DOHH2 (cell line): Measurements from ENCODE around the gene CEBPG.

Experiments used
- H3F3A ChIP-seq: fragments of 200-600 bp; sonication (generic), shearing (Covaris generic); 2 replicates; pipeline ENCODE4 v1.6.0; 2016; ENCODE audit warnings: antibody characterized with exemption, mild to moderate bottlenecking; ENCODE audit not compliant: control insufficient read depth, insufficient read depth
- H3K27ac ChIP-seq: fragments of 200-600 bp; sonication (generic); 2 replicates; pipeline ENCODE4 v1.5.1; 2014; ENCODE audit warnings: low read depth, mild to moderate bottlenecking, low read length, moderate library complexity
- H3K27me3 ChIP-seq: fragments of 200-600 bp; sonication (generic); 2 replicates; pipeline ENCODE4 v1.6.1; 2014; ENCODE audit warnings: mild to moderate bottlenecking, low read length, mixed read lengths; ENCODE audit not compliant: control insufficient read depth
- H3K36me3 ChIP-seq: fragments of 200-600 bp; sonication (generic); 2 replicates; pipeline ENCODE4 v1.6.1; 2014; ENCODE audit warnings: mild to moderate bottlenecking, low read length, moderate library complexity, mixed read lengths; ENCODE audit not compliant: control insufficient read depth
- H3K4me1 ChIP-seq: fragments of 200-600 bp; sonication (generic); 2 replicates; pipeline ENCODE4 v1.6.1; 2014; ENCODE audit warnings: mild to moderate bottlenecking, low read length, mixed read lengths; ENCODE audit not compliant: control insufficient read depth
- H3K4me2 ChIP-seq: fragments of 200-600 bp; sonication (generic); 2 replicates; pipeline ENCODE4 v1.6.0; 2014; ENCODE audit warnings: mild to moderate bottlenecking, low read length, moderate library complexity
- H3K4me3 ChIP-seq: fragments of 200-600 bp; sonication (generic); 2 replicates; pipeline ENCODE4 v1.5.1; 2014; ENCODE audit warnings: mild to moderate bottlenecking, low read length, mixed read lengths
- H3K79me2 ChIP-seq: fragments of 200-600 bp; sonication (generic); 2 replicates; pipeline ENCODE4 v1.6.1; 2014; ENCODE audit warnings: mild to moderate bottlenecking, low read length, mixed read lengths; ENCODE audit not compliant: control insufficient read depth
- H3K9me2 ChIP-seq: fragments of 200-600 bp; sonication (generic); replicated peaks from 2 replicates; pipeline ENCODE4 v1.6.1; 2014; ENCODE audit warnings: mild to moderate bottlenecking, low read length, mixed read lengths; ENCODE audit not compliant: control insufficient read depth
- H3K9me3 ChIP-seq: fragments of 200-600 bp; sonication (generic); 2 replicates; pipeline ENCODE4 v1.6.1; 2014; ENCODE audit warnings: antibody characterized with exemption, low read length, mixed read lengths; ENCODE audit not compliant: control insufficient read depth, insufficient read depth
- H4K20me1 ChIP-seq: fragments of 200-600 bp; sonication (generic); 2 replicates; pipeline ENCODE4 v1.6.0; 2014; ENCODE audit warnings: low read depth, mild to moderate bottlenecking, antibody characterized with exemption, low read length, moderate library complexity; ENCODE audit not compliant: control insufficient read depth, insufficient read depth
- EZH2phosphoT487 ChIP-seq: fragments of 200-600 bp; sonication (generic); IDR thresholded peaks from 2 replicates; pipeline ENCODE4 v1.6.1; 2017; ENCODE audit warnings: borderline replicate concordance, mild to moderate bottlenecking, antibody characterized with exemption, low read length, moderate library complexity, mixed read lengths
- TF ChIP-seq, protein P1 (sequence below): fragments of 200-600 bp; sonication (generic); IDR thresholded peaks from one replicate; pipeline ENCODE4 v1.5.1; 2014; ENCODE audit warnings: antibody characterized with exemption, mild to moderate bottlenecking, low read depth, low read length; ENCODE audit not compliant: poor library complexity, severe bottlenecking

The CEBPG gene

DNA sequence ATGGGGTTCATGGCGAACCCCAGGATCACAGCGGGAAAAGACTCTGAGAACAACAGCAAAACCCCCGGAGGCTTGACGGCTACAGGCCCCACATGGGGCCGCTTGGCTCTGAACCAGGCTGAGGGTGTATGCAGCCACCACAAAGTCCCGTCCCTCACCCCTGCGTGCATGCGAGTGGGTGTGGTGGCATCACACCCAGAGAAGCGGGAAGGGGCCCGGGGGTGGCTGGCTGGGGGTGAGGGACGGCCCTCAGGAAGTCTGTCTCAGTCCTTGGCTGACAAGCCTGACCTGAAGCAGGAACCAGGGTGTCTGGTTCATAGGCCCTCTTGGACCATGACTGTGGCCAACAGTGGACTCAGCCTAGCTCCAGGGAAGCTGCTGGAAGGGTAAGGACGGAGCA is 34.2 kb downstream of the CEBPG start:
- H3K27me3 ChIP-seq = no peaks in the 10 kb centered on the region
- H3K4me1 ChIP-seq = no peaks in the 10 kb centered on the region
- no peaks in the 10 kb centered on the region for H3K36me3 ChIP-seq
- no peaks in the 10 kb centered on the region for H3K9me3 ChIP-seq
- no peak overlapping the region for H3K4me3 ChIP-seq
- no peaks in the 10 kb centered on the region for H3K9me2 ChIP-seq
- H3F3A ChIP-seq = no peaks in the 10 kb centered on the region
- TF ChIP-seq EZH2phosphoT487 = no peak
- TF ChIP-seq, protein P1, sequence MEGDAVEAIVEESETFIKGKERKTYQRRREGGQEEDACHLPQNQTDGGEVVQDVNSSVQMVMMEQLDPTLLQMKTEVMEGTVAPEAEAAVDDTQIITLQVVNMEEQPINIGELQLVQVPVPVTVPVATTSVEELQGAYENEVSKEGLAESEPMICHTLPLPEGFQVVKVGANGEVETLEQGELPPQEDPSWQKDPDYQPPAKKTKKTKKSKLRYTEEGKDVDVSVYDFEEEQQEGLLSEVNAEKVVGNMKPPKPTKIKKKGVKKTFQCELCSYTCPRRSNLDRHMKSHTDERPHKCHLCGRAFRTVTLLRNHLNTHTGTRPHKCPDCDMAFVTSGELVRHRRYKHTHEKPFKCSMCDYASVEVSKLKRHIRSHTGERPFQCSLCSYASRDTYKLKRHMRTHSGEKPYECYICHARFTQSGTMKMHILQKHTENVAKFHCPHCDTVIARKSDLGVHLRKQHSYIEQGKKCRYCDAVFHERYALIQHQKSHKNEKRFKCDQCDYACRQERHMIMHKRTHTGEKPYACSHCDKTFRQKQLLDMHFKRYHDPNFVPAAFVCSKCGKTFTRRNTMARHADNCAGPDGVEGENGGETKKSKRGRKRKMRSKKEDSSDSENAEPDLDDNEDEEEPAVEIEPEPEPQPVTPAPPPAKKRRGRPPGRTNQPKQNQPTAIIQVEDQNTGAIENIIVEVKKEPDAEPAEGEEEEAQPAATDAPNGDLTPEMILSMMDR = no peak
- H4K20me1 ChIP-seq = no peaks in the 10 kb centered on the region
- no peaks in the 10 kb centered on the region for H3K79me2 ChIP-seq
- no peak overlapping the region for H3K27ac ChIP-seq
- H3K4me2 ChIP-seq = no peak overlapping the region

DNA sequence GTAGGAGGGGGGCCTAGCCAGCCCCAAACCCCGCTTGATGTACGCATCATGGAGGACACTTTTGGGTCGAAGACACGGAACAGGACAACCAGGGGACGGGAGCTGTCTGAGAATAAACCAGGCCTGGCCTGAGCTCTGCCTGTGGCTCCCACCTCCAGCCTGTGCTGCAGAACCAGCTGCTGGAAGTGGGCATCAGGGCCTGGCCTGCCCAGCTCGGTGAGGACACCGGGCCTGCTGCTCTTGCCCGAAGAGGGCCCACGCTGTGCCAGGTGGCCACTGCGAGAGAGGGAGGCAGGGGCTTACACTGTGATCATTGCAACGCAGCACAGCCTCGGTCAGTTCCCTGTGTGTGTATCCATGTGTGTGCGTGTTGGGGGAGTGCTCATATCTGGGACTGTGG is 34.6 kb downstream of the CEBPG start:
- Histone ChIP-seq H3F3A (no peaks in the 10 kb centered on the region), H3K4me1 (no peaks in the 10 kb centered on the region), H3K4me3 (no peak overlapping the region), H4K20me1 (no peaks in the 10 kb centered on the region), H3K27ac (no peak overlapping the region), H3K36me3 (no peaks in the 10 kb centered on the region), H3K9me3 (no peaks in the 10 kb centered on the region), H3K27me3 (no peaks in the 10 kb centered on the region), H3K79me2 (no peaks in the 10 kb centered on the region), H3K4me2 (no peak overlapping the region), H3K9me2 (no peaks in the 10 kb centered on the region)
- no peak for TF ChIP-seq EZH2phosphoT487
- TF ChIP-seq, protein P1 = no peak

DNA sequence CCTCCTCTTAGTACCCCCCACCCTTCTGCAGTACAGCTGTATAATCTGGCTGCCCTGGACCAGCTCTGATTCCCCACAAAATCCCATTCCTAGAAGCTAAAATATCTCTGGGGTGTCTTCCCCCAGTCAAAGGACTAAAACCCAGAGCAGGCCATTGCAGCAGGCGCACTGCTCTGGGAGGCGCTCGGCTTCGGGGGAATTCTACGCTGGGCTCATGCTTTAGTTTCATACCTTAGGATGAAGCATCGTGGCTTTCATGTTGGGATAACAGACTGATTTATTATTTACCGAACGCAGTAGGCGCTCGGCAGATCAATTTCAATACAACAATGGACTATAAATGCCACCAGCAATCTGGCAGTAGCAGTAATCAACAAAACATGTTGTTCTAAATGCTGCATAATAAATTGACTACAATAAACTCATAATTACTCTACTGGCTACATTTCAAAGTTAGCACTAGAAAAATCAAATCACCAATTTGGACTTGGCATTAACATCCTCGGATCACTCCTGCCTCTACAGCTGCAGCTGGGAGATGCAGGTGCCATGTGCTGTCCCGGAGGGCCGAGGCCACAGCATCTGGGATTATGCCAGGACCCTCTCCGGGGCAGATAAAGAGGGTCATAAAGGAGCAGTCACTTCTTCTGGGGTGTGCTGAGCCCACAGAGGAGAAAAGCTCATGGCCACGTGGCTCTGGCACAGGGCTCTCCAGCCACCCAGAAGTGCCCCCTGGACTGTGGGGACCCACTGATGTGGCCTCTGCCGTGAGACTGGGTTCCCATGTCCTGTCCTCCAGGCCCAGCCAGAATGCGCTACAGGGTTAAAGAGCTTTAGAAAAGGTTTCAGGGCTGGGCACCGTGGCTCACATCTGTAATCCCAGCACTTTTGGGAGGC is 35.3 kb downstream of the CEBPG start:
- Histone ChIP-seq H3F3A (no peaks in the 10 kb centered on the region), H3K4me1 (no peaks in the 10 kb centered on the region), H3K4me2 (no peak overlapping the region), H3K79me2 (no peaks in the 10 kb centered on the region), H3K9me3 (no peaks in the 10 kb centered on the region), H3K27ac (no peak overlapping the region), H3K4me3 (no peak overlapping the region), H3K27me3 (no peaks in the 10 kb centered on the region), H4K20me1 (no peaks in the 10 kb centered on the region), H3K36me3 (no peaks in the 10 kb centered on the region), H3K9me2 (no peaks in the 10 kb centered on the region)
- TF ChIP-seq, protein P1 = no peak
- no peak for TF ChIP-seq EZH2phosphoT487
